Measurements from ENCODE around the gene SLC19A2.

Gene SLC19A2

DNA sequence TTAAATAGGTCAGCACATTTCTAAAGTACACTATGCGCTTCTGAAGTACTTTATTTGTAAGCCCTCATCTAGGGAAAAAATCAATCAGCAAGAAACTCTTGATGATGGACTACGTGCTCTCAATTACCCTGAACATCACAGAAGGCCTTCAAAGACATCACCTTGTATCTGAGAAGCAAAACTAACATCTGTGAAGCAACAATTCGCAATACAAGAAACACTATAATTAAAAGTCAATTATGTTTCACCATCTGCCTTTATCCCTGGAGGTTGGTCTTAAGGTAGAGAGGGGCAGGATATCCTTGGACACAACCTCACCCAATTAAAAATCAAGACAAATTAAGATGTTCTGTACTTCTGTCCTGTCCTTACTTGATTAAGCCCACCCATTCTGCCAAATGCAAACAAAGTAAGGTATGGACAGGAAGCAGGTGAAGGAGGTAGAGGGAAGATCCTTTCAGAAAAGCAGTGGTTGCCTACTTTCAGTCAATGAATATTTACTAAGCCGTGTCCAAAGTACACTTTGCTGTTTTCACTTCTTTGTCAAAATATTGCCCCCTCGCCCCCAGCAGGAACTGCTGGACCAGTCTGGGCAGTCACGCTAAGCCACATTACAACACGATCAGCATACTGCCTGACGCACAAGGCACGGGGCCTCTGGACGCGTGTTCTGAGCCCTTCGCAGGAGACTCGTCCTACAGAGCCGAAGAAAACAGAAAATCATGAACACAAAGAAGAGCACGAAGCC is 887 bp downstream of the SLC19A2 start:
- H3K9ac ChIP-seq (ENCODE audit: low read depth, low read length): peak overlapping the region; percentile 64
- H3K4me1 ChIP-seq (ENCODE audit: insufficient read depth, low read length): peaks cover 38% of the 10 kb centered on the region
- H3K27ac ChIP-seq (ENCODE audit: low read length): peak overlapping the region; percentile 2; the same call in 1 of the 2 replicates
- no peaks in the 10 kb centered on the region for H4K20me1 ChIP-seq (ENCODE audit: insufficient read depth, low read length)
- H2AFZ ChIP-seq (ENCODE audit: low read depth, low read length): peak overlapping the region; percentile 74
- TF ChIP-seq EZH2 (IDR thresholded peaks at IDR 0.05; ENCODE audit: borderline replicate concordance, low read depth, low read length, severe bottlenecking): no peak
- no peak for TF ChIP-seq CTCF (IDR thresholded peaks at IDR 0.05; ENCODE audit: borderline replicate concordance, extremely low read depth, low read length, poor library complexity, severe bottlenecking)
- ATAC-seq (ENCODE audit: insufficient read depth, low read depth): peak; percentile 41
- peak overlapping the region; percentile 70 for H3K4me2 ChIP-seq (ENCODE audit: insufficient read depth, low read length)
- no peaks in the 10 kb centered on the region for H3K27me3 ChIP-seq (ENCODE audit: insufficient read depth, low read length, poor library complexity)
- H3K36me3 ChIP-seq (ENCODE audit: insufficient read depth, low read length): no peaks in the 10 kb centered on the region
- H3K9me3 ChIP-seq (ENCODE audit: insufficient read depth, low read length, severe bottlenecking): no peaks in the 10 kb centered on the region
- peak; percentile 42 for DNase-seq
- H3K79me2 ChIP-seq (ENCODE audit: insufficient read depth, low read length): peaks cover 18% of the 10 kb centered on the region; the same call in 1 of the 2 replicates
- peak overlapping the region; percentile 39 to 57; a peak in 3 of 4 replicates for H3K4me3 ChIP-seq (ENCODE audit: low read depth in 1 of 2, low read length in 2 of 2)

DNA sequence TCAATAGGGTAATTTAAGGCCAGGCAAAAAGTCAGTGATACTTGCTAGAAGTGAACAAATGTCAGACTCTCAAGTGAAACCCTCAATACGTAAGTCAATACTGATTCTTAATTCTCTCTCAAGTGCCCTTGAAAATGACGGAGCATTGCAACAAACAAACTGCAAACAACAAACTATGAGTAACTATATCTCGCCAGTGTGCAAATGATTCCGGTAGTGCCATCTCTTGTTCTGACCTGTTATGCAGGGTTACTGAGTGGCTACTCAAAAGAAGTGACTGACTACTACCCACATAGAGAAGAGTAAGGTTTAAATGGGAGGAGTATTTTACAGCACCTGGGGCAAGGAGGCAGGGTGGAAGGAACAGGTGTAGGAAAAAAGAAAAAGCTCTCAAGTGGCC is 1.6 kb downstream of the SLC19A2 start:
- peak overlapping the region in 1 of 2 experiments; percentile 57; a peak in 2 of 4 replicates for H3K4me3 ChIP-seq (ENCODE audit: low read depth in 1 of 2, low read length in 2 of 2)
- H3K36me3 ChIP-seq (ENCODE audit: insufficient read depth, low read length): no peaks in the 10 kb centered on the region
- TF ChIP-seq EZH2 (IDR thresholded peaks at IDR 0.05; ENCODE audit: borderline replicate concordance, low read depth, low read length, severe bottlenecking) (no peak), CTCF (IDR thresholded peaks at IDR 0.05; ENCODE audit: borderline replicate concordance, extremely low read depth, low read length, poor library complexity, severe bottlenecking) (no peak)
- peaks cover 38% of the 10 kb centered on the region for H3K4me1 ChIP-seq (ENCODE audit: insufficient read depth, low read length)
- no peak for DNase-seq
- no peak for ATAC-seq (ENCODE audit: insufficient read depth, low read depth)
- no peaks in the 10 kb centered on the region for H3K9me3 ChIP-seq (ENCODE audit: insufficient read depth, low read length, severe bottlenecking)
- H4K20me1 ChIP-seq (ENCODE audit: insufficient read depth, low read length): no peaks in the 10 kb centered on the region
- H3K27ac ChIP-seq (ENCODE audit: low read length): no peak overlapping the region
- H3K27me3 ChIP-seq (ENCODE audit: insufficient read depth, low read length, poor library complexity): no peaks in the 10 kb centered on the region
- H3K9ac ChIP-seq (ENCODE audit: low read depth, low read length): peak overlapping the region; percentile 64; the same call in 1 of the 2 replicates
- no peak overlapping the region for H2AFZ ChIP-seq (ENCODE audit: low read depth, low read length)
- H3K4me2 ChIP-seq (ENCODE audit: insufficient read depth, low read length): peak overlapping the region; percentile 70
- peaks cover 19% of the 10 kb centered on the region for H3K79me2 ChIP-seq (ENCODE audit: insufficient read depth, low read length)

DNA sequence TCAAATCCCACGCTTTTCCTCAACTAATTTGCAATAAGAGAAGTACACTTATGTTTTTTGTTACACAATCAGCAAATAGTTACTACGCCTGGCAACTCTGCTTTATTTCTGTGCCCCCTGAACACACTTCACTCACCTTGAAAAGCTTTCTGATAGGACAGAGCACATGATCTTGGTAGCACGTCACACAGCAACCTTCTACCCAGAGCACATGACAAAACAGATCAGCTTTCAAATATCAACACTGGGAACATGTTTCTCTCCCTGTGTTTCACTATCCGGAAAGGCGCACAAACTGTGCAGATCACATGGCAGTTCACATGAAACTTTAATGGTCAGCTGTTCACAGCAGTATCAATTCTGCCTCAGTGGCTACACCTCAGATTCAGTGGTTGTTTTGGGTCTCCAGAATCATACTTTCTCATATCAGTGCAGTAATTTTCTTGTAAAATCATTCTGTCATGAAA is 2.2 kb downstream of the SLC19A2 start:
- no peaks in the 10 kb centered on the region for H4K20me1 ChIP-seq (ENCODE audit: insufficient read depth, low read length)
- H3K27ac ChIP-seq (ENCODE audit: low read length): no peak overlapping the region
- H3K79me2 ChIP-seq (ENCODE audit: insufficient read depth, low read length): peaks cover 22% of the 10 kb centered on the region
- H3K4me2 ChIP-seq (ENCODE audit: insufficient read depth, low read length): peak overlapping the region; percentile 70
- H3K4me3 ChIP-seq (ENCODE audit: low read depth in 1 of 2, low read length in 2 of 2): peak overlapping the region in 1 of 2 experiments; percentile 57; a peak in 1 of 4 replicates
- no peak for TF ChIP-seq EZH2 (IDR thresholded peaks at IDR 0.05; ENCODE audit: borderline replicate concordance, low read depth, low read length, severe bottlenecking)
- no peak for TF ChIP-seq CTCF (IDR thresholded peaks at IDR 0.05; ENCODE audit: borderline replicate concordance, extremely low read depth, low read length, poor library complexity, severe bottlenecking)
- no peaks in the 10 kb centered on the region for H3K27me3 ChIP-seq (ENCODE audit: insufficient read depth, low read length, poor library complexity)
- H3K9me3 ChIP-seq (ENCODE audit: insufficient read depth, low read length, severe bottlenecking): no peaks in the 10 kb centered on the region
- peak overlapping the region; percentile 64; the same call in 1 of the 2 replicates for H3K9ac ChIP-seq (ENCODE audit: low read depth, low read length)
- ATAC-seq (ENCODE audit: insufficient read depth, low read depth) (no peak), DNase-seq (no peak)
- no peaks in the 10 kb centered on the region for H3K36me3 ChIP-seq (ENCODE audit: insufficient read depth, low read length)
- H3K4me1 ChIP-seq (ENCODE audit: insufficient read depth, low read length): peaks cover 38% of the 10 kb centered on the region
- no peak overlapping the region for H2AFZ ChIP-seq (ENCODE audit: low read depth, low read length)

Data from DND-41 (cell line).